Thyroid gland (tissue), 4 donors: Measurements from ENCODE around the gene P2RX1.

Experiments
- CTCF ChIP-seq, 6 experiments: fragments of 200-600 bp in 3 of 6; fragments of 450-650 bp in 3 of 6; sonication (generic) in 3 of 6; IDR thresholded peaks; one replicate each; pipeline ENCODE4 v1.5.1; 2016 to 2019; ENCODE audit warnings: antibody characterized with exemption in 6 of 6, mild to moderate bottlenecking in 2 of 6, inconsistent platforms in 1 of 6, moderate library complexity in 1 of 6
- POLR2A ChIP-seq, 2 donors: fragments of 450-650 bp; IDR thresholded peaks; one replicate each; pipeline ENCODE4 v1.6.1; 2017; ENCODE audit warnings: antibody characterized with exemption in 2 of 2, mild to moderate bottlenecking in 2 of 2, moderate library complexity in 1 of 2

GRCh38 chr17:3959921-3960601, 43.8 kb upstream of the P2RX1 start:
- no peak for TF ChIP-seq CTCF (IDR thresholded peaks at IDR 0.05)
- no peak for TF ChIP-seq POLR2A (IDR thresholded peaks at IDR 0.05)
